UCSD-AML1 (cell line): ENCODE data around the gene S100A2.
"Not testable (repeated sequence)": the region's sequence is repeated elsewhere in the genome, so short reads cannot be mapped to it uniquely, and the experiment has no call there.

Source experiments
- DNase-seq: peaks from one replicate; lab custom pipeline; 2025; ENCODE audit not compliant: unreplicated experiment; lab: John Stamatoyannopoulos, UW

S100A2 gene

DNA sequence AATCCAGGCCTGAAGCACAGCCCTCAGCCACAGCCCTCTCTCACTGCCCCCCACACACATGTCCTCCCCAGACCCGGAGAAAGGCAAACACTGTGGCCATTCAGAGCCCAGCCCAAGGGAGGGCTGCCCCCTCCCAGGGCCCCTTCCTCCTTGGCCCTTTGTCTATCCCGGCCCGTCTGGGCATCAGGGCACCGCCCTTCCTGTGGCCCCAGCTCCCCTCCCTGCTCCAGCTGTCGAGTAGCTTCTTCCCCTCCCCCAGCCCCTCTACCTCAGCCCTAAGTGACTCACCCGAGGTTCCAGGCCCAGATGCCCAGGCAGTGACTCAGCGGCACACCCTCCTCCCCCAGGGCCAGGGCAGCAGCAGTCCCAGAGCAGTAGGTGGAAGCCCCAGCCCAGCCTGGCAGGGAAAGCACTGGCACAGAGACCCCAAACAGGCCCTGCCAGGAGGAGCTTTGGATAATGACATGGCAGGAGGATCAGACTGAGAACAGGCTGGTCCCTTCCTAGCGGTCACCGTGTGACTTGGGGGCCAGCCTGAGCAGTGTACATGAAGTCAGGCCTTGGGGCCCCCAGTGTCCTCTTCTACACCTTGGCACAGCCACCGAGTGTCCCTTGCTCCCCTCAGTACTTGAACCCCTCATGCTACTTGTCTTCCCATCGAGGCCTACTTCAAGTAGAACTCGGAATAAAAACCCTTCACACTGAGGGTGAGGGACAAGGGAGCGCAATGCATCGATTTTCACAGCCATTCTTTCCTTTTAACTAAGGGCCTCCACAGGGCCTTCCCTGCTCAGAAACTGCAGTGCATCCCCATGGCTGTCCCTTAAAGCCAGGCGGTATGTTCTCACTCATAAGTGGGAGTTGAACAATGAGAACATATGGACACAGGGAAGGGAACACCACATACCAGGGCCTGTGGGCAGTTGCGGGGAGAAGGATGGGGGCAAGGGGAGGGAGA lies 1.0 kb upstream of the S100A2 start:
- peak; percentile 89 for DNase-seq

DNA sequence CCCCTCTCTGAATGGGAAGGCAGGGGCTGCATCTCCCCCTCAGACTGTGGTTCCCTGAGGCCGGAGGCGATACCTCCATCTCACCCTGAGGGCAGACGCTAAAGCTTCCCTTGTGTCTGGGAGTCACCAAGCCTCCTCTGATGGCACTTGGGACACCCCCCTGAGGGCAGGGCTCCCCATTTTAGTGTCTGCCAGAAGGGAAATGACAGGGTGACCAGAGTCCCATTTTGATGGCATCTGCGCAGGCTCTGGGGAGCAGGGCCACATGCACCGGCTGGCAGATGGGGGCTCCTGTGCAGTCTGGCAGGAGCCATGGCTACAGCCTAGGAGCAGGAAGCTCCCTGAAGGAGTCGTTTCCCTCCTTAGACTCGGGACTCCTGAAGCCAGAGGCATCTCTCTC lies 1.7 kb downstream of the S100A2 start:
- no peak for DNase-seq

DNA sequence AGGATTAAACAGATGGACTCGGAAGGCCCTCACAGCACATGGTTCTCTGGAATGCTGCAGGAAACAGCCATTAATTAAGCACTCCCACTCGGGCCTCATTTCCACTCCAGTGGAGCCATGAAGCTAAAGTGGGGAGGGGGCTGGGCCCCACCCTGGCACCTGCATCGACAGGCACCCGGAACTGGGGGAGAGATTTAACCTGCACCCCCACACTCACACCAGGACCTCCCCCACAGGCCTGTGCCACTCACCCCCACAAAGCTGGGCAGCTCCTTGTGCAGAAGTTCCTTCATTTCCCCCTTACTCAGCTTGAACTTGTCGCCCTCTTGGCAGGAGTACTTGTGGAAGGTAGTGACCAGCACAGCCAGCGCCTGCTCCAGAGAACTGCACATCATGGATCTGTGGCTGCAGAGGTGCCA lies 2.2 kb downstream of the S100A2 start:
- no peak for DNase-seq

DNA sequence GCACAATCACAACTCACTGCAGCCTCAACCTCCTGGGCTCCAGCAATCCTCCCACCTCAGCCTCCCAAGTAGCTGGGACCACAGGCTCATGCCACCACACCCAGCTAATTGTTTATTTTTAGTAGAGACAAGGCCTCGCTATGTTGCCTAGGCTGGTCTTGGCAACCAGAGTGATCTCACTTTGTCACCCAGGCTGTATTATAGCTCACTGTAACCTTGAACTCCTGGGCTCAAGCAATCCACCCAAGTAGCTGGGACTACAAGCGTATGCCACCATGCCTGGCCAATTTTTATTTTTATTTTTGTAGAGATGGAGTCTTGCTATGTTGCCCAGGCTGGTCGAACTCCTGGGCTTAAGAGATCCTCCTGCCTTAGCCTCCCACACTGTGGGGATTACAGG lies 3.6 kb downstream of the S100A2 start:
- DNase-seq: not testable (repeated sequence)

DNA sequence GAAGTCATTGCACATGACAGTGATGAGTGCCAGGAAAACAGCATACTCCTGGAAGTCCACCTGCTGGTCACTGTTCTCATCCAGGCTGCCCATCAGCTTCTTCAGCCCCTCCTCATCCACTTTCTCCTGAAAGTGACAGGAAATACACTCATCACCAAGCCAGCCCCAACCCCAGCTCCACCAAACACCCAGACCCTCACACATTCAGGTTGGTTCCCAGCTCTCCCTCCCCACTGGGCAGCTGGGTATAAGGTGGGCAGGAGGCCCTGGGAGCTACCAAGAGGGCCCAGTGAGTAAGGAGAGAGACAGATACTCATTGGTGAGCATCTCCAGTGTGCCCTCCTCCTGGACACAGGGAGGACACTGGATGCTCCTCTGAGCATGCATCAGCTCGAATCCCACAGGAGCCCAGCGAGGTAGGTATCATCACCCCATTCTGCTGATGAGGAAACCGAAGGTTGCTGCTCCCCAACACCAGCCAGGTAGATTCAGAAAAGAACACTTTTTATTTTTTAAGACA lies 4.1 kb downstream of the S100A2 start:
- no peak for DNase-seq

DNA sequence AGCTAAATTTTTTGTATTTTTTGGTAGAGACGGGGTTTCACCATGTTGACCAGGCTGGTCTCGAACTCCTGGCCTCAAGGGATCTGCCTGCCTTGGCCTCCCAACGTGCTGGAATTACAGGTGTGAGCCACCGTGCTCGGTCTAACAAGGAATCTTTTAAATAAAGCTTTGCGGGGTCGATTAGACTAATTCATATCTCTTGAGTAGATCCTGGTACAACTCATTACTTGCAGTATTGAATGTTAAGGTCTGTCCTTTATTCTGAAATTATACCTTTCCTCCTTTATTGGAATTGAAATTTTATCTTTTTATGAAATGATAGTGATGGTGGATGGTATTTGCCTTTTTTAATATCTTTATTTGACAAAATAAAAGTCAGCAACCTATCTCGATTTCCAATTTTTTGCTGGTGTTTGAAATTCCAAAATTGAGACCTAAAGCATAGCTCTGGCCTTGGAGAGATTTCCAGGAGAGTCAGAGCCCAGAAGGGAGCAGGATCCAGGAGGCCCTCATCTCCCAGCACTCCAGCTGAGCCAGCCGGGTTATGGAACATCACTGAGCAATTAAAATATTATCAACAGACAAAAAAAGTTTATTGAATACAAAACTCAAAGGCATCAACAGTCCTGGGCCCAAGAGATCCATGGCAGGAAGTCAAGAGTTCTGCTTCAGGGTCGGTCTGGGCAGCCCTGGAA lies 4.7 kb downstream of the S100A2 start:
- DNase-seq: no peak

DNA sequence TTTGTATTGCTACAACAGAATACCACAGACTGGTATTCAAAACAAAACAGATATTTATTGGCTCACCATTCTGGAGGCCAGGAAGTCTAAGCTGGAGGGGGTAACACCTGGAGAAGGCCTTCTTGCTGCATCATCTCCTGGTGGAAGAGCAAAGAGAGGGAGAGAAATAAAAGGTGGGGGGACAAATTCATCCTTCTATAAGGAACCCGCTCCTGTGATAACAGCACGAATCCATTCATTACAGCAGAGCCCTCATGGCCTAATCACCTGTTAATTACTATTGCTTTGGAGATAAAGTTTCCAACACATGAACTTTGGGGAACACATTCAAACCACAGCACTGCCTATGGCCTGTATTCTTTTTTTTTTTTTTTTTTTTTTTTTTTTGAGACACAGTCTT lies 5.4 kb downstream of the S100A2 start:
- DNase-seq: no peak

DNA sequence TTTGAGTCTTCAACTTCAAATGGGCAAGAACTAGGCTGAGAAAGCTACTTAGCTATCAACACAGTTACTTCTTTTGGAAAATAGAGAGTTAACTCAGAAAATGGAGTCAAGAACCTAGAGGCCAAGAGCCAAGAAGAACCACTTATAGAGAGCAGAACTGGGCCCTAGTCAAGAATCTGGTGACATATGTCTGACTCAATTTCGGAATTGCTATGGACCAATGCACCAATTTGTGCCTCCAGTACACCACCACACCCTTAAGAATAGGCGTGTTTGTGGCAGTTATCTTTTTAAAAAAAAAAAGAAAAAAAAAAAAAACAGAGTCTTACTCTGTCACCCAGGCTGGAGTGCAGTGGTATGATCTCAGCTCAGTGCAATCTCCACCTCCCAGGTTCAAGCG lies 7.8 kb downstream of the S100A2 start:
- DNase-seq: no peak

DNA sequence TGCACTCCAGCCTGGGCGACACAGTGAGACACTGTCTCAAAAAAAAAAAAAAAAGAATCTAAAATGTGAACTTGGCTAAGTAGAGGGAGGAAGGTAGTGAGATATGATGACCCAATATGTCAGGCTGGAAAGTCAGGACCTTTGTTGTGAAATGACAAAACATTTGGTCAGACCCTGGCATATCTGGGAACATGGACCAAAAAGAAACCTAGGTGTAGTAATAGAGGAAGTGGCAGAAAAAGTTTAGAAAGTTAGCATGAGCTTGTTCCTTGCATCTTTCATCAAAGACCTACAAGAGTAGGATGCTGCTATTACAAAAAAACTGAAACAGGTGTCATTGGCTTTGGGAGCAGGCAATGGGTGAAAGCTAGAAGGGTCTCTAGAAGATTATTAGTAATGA lies 9.3 kb downstream of the S100A2 start:
- no peak for DNase-seq

DNA sequence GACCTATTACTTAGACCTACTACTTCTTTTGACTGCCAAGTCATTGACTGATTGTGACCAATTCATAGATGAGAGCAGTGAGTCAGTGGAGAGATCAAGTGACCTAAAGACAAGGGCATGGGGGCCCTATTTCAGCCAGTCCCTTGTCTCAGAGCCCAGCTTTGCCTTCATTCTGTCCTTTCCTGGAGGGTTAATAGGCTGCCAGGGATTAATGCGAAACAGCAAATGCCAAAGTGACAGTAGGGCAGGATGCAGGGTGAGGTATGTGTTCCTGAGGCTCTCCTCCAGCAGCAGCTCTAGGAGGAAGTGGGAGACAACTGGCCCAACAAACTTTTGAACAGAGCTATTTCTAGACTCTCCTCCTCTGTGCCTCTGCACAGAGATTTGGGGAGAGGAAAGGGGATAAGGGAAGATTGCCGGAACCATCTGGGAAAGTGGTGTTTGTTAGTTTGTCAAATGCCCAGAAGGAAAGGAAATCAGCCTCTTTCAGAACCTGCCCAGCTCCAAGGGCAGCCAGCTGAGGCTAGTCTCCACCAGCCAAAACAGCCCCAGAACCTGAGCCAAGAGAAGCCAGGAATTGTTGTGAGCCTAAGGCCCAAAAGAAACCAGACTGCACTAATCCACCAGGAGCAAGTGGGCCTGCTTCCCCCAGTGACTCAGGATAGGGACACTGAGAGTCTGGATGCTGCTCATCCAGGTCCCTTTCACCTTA lies 11.7 kb downstream of the S100A2 start:
- DNase-seq: peak; percentile 60

DNA sequence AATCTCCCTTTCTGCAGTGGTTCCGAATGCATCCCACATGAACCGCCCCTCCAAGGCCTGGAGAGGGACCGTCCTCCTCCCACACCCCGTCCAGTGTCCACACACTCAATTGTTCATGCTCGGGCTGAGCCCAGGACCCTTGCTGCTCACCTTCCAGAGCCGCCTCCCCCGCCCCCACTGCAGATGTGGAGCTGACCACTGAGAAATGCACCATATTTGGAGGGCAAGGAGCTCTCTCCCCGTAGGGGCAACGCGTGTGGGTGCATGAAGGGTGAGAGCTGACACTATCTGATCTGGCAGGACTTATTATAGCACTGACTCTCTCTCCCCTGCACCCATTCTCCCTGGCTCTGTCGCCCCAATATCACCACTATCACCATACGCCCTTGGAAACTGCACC lies 12.5 kb downstream of the S100A2 start:
- no peak for DNase-seq

DNA sequence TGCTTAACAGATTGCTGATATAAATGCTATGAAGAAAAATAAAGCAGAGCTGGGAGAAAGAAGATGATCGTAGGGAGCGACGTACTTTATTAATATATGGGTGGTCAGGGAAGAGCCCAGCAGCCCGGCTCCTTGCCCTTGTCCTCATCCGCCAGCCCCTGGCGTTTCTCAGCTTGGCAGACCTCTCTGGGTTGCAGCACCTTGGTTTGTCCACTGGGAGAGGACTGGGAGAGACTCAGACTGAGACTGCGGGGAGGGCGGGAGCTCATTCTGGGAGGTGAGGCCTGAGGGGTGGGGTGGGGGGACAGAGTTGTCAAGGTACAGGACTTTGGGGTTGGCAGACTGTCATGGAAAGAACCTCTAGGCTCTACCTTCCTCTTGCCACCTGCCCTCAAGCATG lies 13.3 kb downstream of the S100A2 start:
- DNase-seq: no peak

DNA sequence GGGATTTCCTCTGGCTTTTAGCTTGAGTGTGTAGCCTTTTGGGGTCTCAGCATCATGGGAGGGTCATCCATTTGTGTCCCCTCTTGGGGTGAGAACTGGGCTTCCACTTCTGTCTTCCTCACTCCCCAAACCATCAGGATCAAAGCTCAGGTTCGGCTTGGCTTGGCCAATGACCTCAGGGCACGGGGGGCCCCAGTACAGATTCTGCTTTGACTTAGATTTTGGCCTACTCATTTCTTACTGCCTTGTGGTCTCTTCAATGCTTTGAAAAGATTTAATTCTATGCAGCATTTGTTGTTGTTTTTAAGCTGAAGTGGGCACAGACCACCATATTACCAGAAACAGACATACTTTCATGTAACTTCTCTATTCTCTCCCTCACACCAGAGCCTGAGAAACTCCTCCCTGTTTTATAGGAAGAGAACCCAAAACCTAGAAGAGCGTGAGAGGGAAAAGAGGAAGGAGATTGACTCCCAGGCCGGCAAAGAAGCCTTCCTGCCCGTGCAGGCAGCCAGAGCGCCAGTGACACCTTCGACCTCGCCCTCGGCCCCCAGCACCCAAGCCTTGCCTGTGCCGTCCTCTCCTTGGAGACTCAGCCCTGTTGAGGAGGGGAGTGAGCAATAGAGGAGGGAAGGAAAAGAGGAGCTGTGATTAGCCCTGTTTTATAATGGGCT lies 14.7 kb downstream of the S100A2 start:
- peak; percentile 47 for DNase-seq

DNA sequence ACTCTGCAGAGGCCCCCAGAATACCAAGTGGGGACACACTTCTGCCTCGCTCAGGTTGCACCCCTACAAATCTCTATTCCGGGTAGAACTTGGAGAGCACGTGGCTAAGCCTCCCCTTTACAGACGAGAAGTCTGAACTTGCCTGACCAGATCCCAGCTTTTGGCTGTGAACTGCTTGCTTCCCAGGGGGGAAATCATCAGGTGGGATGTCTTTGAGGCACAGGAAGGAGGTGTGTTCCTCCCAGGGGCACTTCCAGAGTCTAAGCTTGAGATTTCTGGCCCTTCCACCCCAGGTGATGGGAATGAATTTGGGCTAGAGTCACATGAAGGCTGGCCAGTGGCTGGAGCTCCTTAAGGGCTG lies 15.3 kb downstream of the S100A2 start:
- DNase-seq: no peak

DNA sequence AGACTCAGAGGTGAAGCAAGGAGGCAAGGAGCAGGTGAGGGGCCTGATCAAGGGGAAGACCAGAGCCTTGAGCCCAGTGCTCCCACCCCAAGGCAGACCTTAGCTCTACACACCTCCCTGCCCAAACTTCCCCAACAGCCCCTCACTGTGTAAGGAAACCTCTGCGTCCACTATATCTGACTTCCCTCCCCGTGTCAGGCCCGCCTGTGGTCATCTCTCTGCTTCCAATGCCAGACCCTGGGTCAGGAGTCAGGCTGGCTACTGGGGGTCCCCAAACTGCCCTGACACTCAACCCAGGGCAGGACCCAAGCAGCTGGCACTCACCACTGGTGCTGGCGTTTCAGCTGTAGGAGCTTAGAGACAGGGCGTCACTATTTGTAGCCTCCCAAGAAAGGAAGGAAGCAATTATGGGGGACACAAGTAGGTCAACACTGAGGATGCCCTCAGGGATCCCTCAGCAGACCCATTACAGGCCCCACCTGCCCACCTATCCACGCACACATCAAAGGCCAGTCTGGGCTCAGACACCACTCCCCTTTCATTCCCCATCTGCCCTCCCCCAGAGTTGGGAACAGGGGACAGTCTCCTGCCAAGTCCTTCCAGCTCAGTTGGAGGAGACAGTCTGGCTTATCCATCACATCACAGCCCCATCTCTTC lies 15.8 kb downstream of the S100A2 start:
- no peak for DNase-seq

DNA sequence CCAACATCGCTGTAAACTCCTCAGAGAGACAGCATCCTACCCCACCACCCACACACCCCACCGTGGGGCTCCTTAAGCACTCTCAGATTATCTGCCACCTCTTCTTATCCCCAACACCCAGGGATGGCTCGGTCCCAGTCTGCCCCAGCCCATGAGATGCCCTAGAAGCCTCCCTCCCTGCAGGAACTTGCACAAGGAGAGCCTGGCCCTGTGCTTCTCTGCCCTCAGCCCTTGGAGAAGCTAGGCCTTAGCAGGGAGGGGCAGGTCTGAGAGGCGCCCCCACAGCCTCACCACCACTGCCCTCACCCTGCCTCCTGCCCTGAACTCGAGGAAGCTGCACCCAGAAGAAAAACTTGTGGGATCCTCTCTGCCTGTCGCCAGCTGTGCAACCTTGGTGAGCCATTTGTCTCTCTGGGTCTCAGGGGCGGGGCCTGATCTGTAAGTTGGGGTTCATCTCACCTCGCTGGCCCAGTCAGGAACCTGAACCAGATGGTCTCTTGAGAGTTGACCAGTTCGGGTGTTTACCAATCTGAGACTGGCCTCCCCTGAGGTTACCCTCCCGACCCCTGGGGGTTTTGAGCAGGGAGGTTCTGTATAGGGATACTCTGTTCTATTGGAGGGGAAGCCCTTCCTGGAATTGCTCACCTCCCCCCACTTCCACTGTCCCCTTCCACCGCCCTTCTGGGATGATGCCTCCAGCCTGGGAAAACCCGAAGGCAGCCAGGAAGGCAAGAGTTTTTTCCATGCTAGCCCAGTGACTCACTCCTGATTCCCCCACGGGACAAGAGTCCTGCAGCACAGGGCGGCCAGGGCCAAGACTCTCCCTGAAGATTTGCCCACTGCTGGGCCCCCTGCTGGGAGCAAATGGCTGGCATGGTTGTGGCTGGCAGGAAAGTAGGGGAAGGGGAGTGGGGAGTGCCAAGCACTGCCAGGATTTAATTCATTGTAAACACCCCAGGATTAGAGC lies 16.6 kb downstream of the S100A2 start, which contains the start of gene S100A3:
S100A3 (minus strand) TSS at position 537 of the 967 bp plus-strand sequence. CDS start 773 bp downstream, outside the sequence.
- DNase-seq: no peak

DNA sequence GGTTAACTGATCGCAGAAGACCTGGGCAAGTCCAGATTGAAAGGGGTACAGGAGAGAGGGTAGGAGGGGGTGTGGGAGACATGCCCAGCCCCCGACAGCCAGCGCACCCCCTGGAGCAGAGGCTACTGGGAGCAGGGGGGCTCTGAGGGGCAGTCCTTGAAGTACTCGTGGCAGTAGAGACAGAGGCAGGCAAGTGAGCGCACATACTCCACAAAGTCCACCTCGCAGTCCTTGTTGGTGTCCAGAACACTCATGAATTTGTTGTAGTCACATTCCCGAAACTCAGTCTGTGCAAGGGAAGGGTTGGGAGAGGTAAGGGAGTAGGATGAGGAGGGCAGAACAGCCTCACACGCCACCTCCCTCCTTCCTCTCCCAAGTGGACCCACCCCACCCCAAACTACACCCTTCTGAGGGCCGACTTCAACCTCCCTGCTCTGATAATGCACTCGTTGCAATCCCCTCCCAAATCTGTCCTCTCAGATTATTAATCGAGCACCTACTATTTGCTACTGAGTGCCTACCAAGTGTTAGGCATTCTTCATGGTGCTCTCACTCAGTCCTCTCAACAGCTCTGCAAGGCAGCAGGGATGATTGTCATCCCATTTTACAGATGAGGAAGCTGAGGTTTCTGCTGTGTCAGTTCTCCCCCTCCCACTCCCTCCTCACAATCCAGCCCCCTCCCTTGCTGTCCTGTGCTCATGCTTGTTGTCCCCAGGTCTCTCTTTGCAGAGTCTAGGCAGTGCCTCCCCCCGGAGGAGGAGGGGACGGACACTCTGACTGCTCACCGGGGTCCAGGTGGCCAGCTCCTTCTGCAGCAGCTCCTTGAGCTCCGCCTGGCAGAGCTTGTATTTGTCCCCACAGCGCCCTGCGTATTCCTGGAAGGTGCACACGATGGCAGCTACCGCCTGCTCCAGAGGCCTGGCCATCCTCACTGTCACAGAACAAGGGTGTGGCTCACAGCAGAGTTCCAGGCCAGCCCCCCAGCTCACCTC lies 17.8 kb downstream of the S100A2 start:
- no peak for DNase-seq
